Caco-2 (cell line): ENCODE data around the gene ZNF677. TPM values are rescaled to one million over a fixed set of nuclear protein-coding genes. Genes with fewer than 3 reads are reported as not detected.
"Not testable (repeated sequence)": the region's sequence is repeated elsewhere in the genome, so short reads cannot be mapped to it uniquely, and the experiment has no call there.

Experiments
- BruUV-seq: library from RNA; stranded (reverse); fragments of 400-500 nt; replicated peaks from 2 replicates; lab custom pipeline; 2021; lab: Mats Ljungman, UMichigan
- CTCF ChIA-PET: fragments of 300-600 bp; sonication (Branson Sonifier 250); formaldehyde crosslinking; loops from one replicate; lab custom pipeline; 2022; ENCODE audit warnings: antibody characterized with exemption; lab: Charles Lee
- POLR2A ChIA-PET: fragments of 300-600 bp; sonication (Branson Sonifier 250); formaldehyde crosslinking; loops from one replicate; lab custom pipeline; 2022; ENCODE audit warnings: antibody characterized with exemption; lab: Charles Lee
- DNase-seq, 2 experiments: peaks; one replicate each; pipeline versions ENCODE4 v3.0.0 to v3.0.0-alpha.2; 2020 to 2022
- H3K27me3 ChIP-seq: replicated peaks from 2 replicates; pipeline ENCODE4 v1.6.0; 2011; ENCODE audit warnings: low read length; ENCODE audit not compliant: control insufficient read depth, insufficient read depth
- H3K36me3 ChIP-seq: 2 replicates; pipeline ENCODE4 v1.5.1; 2011; ENCODE audit warnings: low read length; ENCODE audit not compliant: control insufficient read depth, insufficient read depth
- H3K4me1 ChIP-seq: fragments of 250-450 bp; sonication (Bioruptor Pico); 2 replicates; pipeline ENCODE4 v1.5.1; 2020; ENCODE audit warnings: mild to moderate bottlenecking
- H3K4me3 ChIP-seq: 2 replicates; pipeline ENCODE4 v1.5.1; 2011; ENCODE audit warnings: low read depth, mild to moderate bottlenecking, control low read depth, low read length
- H3K9me3 ChIP-seq: fragments of 250-450 bp; sonication (Bioruptor Pico); 2 replicates; pipeline ENCODE4 v1.5.1; 2020; ENCODE audit warnings: mild to moderate bottlenecking, moderate library complexity
- H3K27ac Mint-ChIP-seq: one replicate; pipeline ENCODE4 v1.8.0; 2022; ENCODE audit warnings: mixed read lengths; ENCODE audit not compliant: unreplicated experiment
- H3K27me3 Mint-ChIP-seq: one replicate; pipeline ENCODE4 v1.8.0; 2022; ENCODE audit warnings: mixed read lengths; ENCODE audit not compliant: insufficient read depth, unreplicated experiment
- H3K36me3 Mint-ChIP-seq: one replicate; pipeline ENCODE4 v1.8.0; 2022; ENCODE audit warnings: mild to moderate bottlenecking, mixed read lengths; ENCODE audit not compliant: insufficient read depth, unreplicated experiment
- H3K4me1 Mint-ChIP-seq: one replicate; pipeline ENCODE4 v1.8.0; 2022; ENCODE audit warnings: low read depth, mixed read lengths; ENCODE audit not compliant: unreplicated experiment
- H3K4me3 Mint-ChIP-seq: one replicate; pipeline ENCODE4 v1.8.0; 2022; ENCODE audit warnings: mild to moderate bottlenecking, moderate library complexity, mixed read lengths; ENCODE audit not compliant: unreplicated experiment
- H3K9me3 Mint-ChIP-seq: one replicate; pipeline ENCODE4 v1.8.0; 2022; ENCODE audit warnings: mixed read lengths; ENCODE audit not compliant: unreplicated experiment
- CTCF ChIP-seq, 2 experiments: fragments of 200-600 bp in 1 of 2; IDR thresholded peaks; 1 replicate in 1 of 2; 2 replicates in 1 of 2; pipeline versions ENCODE4 v1.5.1 to v1.8.0; 2011 to 2022; ENCODE audit warnings: antibody characterized with exemption in 1 of 2, control low read depth in 1 of 2, inconsistent platforms in 1 of 2, low read depth in 1 of 2, low read length in 1 of 2, mild to moderate bottlenecking in 1 of 2, moderate library complexity in 1 of 2; ENCODE audit not compliant: insufficient read depth in 1 of 2, severe bottlenecking in 1 of 2, unreplicated experiment in 1 of 2
- intact Hi-C: fragments of 100-400 bp; cut with micrococcal nuclease; formaldehyde crosslinking; loops from one replicate; pipeline ENCODE4 v1.10.0; 2022; ENCODE audit not compliant: unreplicated experiment
- total RNA-seq: library from RNA; stranded (reverse); gene quantifications from 2 replicates; pipeline ENCODE4 v1.2.3, GENCODE V29; 2022

The ZNF677 gene
- total RNA-seq, 1 experiment from 2014 or later: not detected

- H3K36me3 ChIP-seq: no peaks in the 10 kb centered on the region; the same call in 1 of the 2 replicates
- intact Hi-C loops: loop anchor here (10.0 kb wide), 1 partner anchor 325 kb away; no protein-coding TSS in a partner anchor
- H3K4me3 ChIP-seq: no peak overlapping the region
- H3K36me3 Mint-ChIP-seq: no peaks in the 10 kb centered on the region
- POLR2A ChIA-PET: no interaction called here
- H3K4me1 Mint-ChIP-seq: no peaks in the 10 kb centered on the region
- no peak overlapping the region for H3K27ac Mint-ChIP-seq
- peaks cover 34% of the 10 kb centered on the region for H3K9me3 Mint-ChIP-seq
- no peaks in the 10 kb centered on the region for H3K4me1 ChIP-seq
- peaks cover 26% of the 10 kb centered on the region for H3K9me3 ChIP-seq
- DNase-seq: no peak
- BruUV-seq: no TSS peak
- TF ChIP-seq CTCF (IDR thresholded peaks at IDR 0.05; ENCODE audit: insufficient read depth in 1 of 2, low read depth in 1 of 2, low read length in 1 of 2, severe bottlenecking in 1 of 2, unreplicated experiment in 1 of 2): no peak
- no peak overlapping the region for H3K4me3 Mint-ChIP-seq
- no peaks in the 10 kb centered on the region for H3K27me3 Mint-ChIP-seq
- H3K27me3 ChIP-seq: no peaks in the 10 kb centered on the region
- CTCF ChIA-PET: interaction anchor here (0.6 kb wide), 1 partner anchor 663 kb away, joined by 5 read pairs; no protein-coding TSS in a partner anchor
Observed at GRCh38 chr19:53190253-53190652, 64.4 kb downstream of the ZNF677 start.

- H3K36me3 Mint-ChIP-seq, H3K27ac Mint-ChIP-seq, BruUV-seq, POLR2A ChIA-PET, H3K4me3 ChIP-seq, H3K36me3 ChIP-seq, H3K27me3 ChIP-seq, H3K4me1 Mint-ChIP-seq, H3K27me3 Mint-ChIP-seq, H3K4me3 Mint-ChIP-seq, DNase-seq, H3K4me1 ChIP-seq: not testable (repeated sequence)
- H3K9me3 Mint-ChIP-seq: peaks cover 37% of the 10 kb centered on the region
- intact Hi-C loops: loop anchor here (10.0 kb wide), 1 partner anchor 325 kb away; no protein-coding TSS in a partner anchor
- CTCF ChIA-PET: interaction anchor here (0.6 kb wide), 1 partner anchor 663 kb away, joined by 5 read pairs; no protein-coding TSS in a partner anchor
- H3K9me3 ChIP-seq: peaks cover 23% of the 10 kb centered on the region
Observed at GRCh38 chr19:53189691-53190198, 64.9 kb downstream of the ZNF677 start.

Other genes starting within 250 kb of the ZNF677 start
- gene ERVV-1, start 241.0 kb downstream of the ZNF677 start, total RNA-seq: not detected in 2 replicates
- 0.11 and 0.21 TPM in 2 replicates for gene ERVV-2, start 210.1 kb downstream of the ZNF677 start, total RNA-seq
- 30.6 and 33.3 TPM in 2 replicates for gene ZNF160, start 151.5 kb downstream of the ZNF677 start, total RNA-seq
- 12.5 and 14.9 TPM in 2 replicates for gene ZNF415, start 122.0 kb downstream of the ZNF677 start, total RNA-seq
- 1.3 and 2.2 TPM in 2 replicates for gene ZNF347, start 95.8 kb downstream of the ZNF677 start, total RNA-seq
- 0.39 and 0.73 TPM in 2 replicates for gene ZNF665, start 61.5 kb downstream of the ZNF677 start, total RNA-seq
- gene VN1R2, start 3.4 kb upstream of the ZNF677 start, total RNA-seq: not detected in 2 replicates
- gene VN1R4, start 12.8 kb upstream of the ZNF677 start, total RNA-seq: not detected in 2 replicates
- 8.0 and 8.9 TPM in 2 replicates for gene ZNF845, start 78.9 kb upstream of the ZNF677 start, total RNA-seq
- gene ZNF525, start 110.8 kb upstream of the ZNF677 start, total RNA-seq: 12.7 and 15.0 TPM in 2 replicates
- 13.1 and 18.6 TPM in 2 replicates for gene ZNF765, start 140.3 kb upstream of the ZNF677 start, total RNA-seq
- gene ZNF761, start 177.1 kb upstream of the ZNF677 start, total RNA-seq: 19.3 and 20.0 TPM in 2 replicates
- 7.4 and 7.9 TPM in 2 replicates for gene ZNF813, start 212.9 kb upstream of the ZNF677 start, total RNA-seq